KMS-11 (cell line): Measurements from ENCODE around the gene LUZP1.

Source experiments
- H2AFZ ChIP-seq: fragments of 200-600 bp; sonication (generic); 2 replicates; pipeline ENCODE4 v1.6.1; 2016; ENCODE audit warnings: antibody characterized with exemption, mixed run types, low read depth
- H3K27ac ChIP-seq: fragments of 200-600 bp; sonication (generic); 2 replicates; pipeline ENCODE4 v1.6.1; 2016; ENCODE audit warnings: mild to moderate bottlenecking, mixed run types
- H3K27me3 ChIP-seq: fragments of 200-600 bp; sonication (generic); 2 replicates; pipeline ENCODE4 v1.6.1; 2017; ENCODE audit warnings: mild to moderate bottlenecking, low read depth, mixed run types, moderate library complexity; ENCODE audit not compliant: insufficient read depth
- H3K36me3 ChIP-seq: fragments of 200-600 bp; sonication (generic); 2 replicates; pipeline ENCODE4 v1.6.1; 2017; ENCODE audit warnings: mild to moderate bottlenecking, mixed run types; ENCODE audit not compliant: insufficient read depth
- H3K4me1 ChIP-seq: fragments of 200-600 bp; sonication (generic); 2 replicates; pipeline ENCODE4 v1.6.1; 2016; ENCODE audit warnings: mild to moderate bottlenecking, low read depth, mixed run types; ENCODE audit not compliant: poor library complexity, severe bottlenecking
- H3K4me2 ChIP-seq: fragments of 200-600 bp; sonication (generic); 2 replicates; pipeline ENCODE4 v1.7.0; 2016; ENCODE audit warnings: mild to moderate bottlenecking, mixed run types
- H3K4me3 ChIP-seq: fragments of 200-600 bp; sonication (generic); IDR thresholded peaks from 2 replicates; pipeline ENCODE4 v1.6.1; 2017; ENCODE audit warnings: low read depth, low read length, mixed read lengths; ENCODE audit not compliant: insufficient read depth
- H3K79me2 ChIP-seq: fragments of 200-600 bp; sonication (generic); 2 replicates; pipeline ENCODE4 v1.6.1; 2016; ENCODE audit warnings: low read depth, mixed run types; ENCODE audit not compliant: insufficient read depth
- H3K9ac ChIP-seq: fragments of 200-600 bp; sonication (generic); 2 replicates; pipeline ENCODE4 v1.6.1; 2016; ENCODE audit warnings: mild to moderate bottlenecking, mixed run types
- H4K20me1 ChIP-seq: fragments of 200-600 bp; sonication (generic); 2 replicates; pipeline ENCODE4 v1.6.1; 2016; ENCODE audit warnings: mild to moderate bottlenecking, mixed run types; ENCODE audit not compliant: insufficient read depth
- CTCF ChIP-seq: fragments of 200-600 bp; sonication (generic); conservative IDR thresholded peaks from 2 replicates; pipeline ENCODE4 v1.6.1; 2017; ENCODE audit warnings: low read depth, mild to moderate bottlenecking, antibody characterized with exemption, low read length, moderate library complexity, mixed read lengths

Gene LUZP1

GRCh38 chr1:23156940-23157339, 11.7 kb downstream of the LUZP1 start:
- Histone ChIP-seq H3K9ac (no peak overlapping the region), H3K4me2 (no peak overlapping the region), H3K79me2 (peaks cover 7% of the 10 kb centered on the region; the same call in 1 of the 2 replicates), H3K4me1 (peaks cover 6% of the 10 kb centered on the region), H4K20me1 (no peaks in the 10 kb centered on the region), H3K4me3 (no peak overlapping the region), H2AFZ (no peak overlapping the region), H3K27me3 (no peaks in the 10 kb centered on the region), H3K36me3 (no peaks in the 10 kb centered on the region), H3K27ac (no peak overlapping the region)
- no peak for TF ChIP-seq CTCF

- H3K4me3 ChIP-seq = no peak overlapping the region
- H3K27me3 ChIP-seq = no peaks in the 10 kb centered on the region
- H3K36me3 ChIP-seq = no peaks in the 10 kb centered on the region
- peaks cover 15% of the 10 kb centered on the region; the same call in 1 of the 2 replicates for H3K79me2 ChIP-seq
- no peak overlapping the region for H3K9ac ChIP-seq
- no peak overlapping the region for H3K27ac ChIP-seq
- no peak overlapping the region for H3K4me2 ChIP-seq
- H3K4me1 ChIP-seq = peaks cover 6% of the 10 kb centered on the region
- no peaks in the 10 kb centered on the region for H4K20me1 ChIP-seq
- H2AFZ ChIP-seq = no peak overlapping the region
- no peak for TF ChIP-seq CTCF
Measured at GRCh38 chr1:23152966-23153684, 15.5 kb downstream of the LUZP1 start.

- H3K4me2 ChIP-seq = no peak overlapping the region
- H3K36me3 ChIP-seq = no peaks in the 10 kb centered on the region
- H2AFZ ChIP-seq = no peak overlapping the region
- no peak overlapping the region for H3K9ac ChIP-seq
- H3K4me1 ChIP-seq = no peaks in the 10 kb centered on the region
- TF ChIP-seq CTCF = no peak
- no peak overlapping the region for H3K4me3 ChIP-seq
- no peak overlapping the region for H3K27ac ChIP-seq
- peaks cover 14% of the 10 kb centered on the region; the same call in 1 of the 2 replicates for H3K79me2 ChIP-seq
- H4K20me1 ChIP-seq = no peaks in the 10 kb centered on the region
- no peaks in the 10 kb centered on the region for H3K27me3 ChIP-seq
Measured at GRCh38 chr1:23150742-23151141, 17.9 kb downstream of the LUZP1 start.

- Histone ChIP-seq H4K20me1 (no peaks in the 10 kb centered on the region), H3K4me3 (no peak overlapping the region), H3K79me2 (peaks cover 14% of the 10 kb centered on the region; the same call in 1 of the 2 replicates), H3K27ac (no peak overlapping the region), H3K4me1 (no peaks in the 10 kb centered on the region), H3K4me2 (no peak overlapping the region), H3K36me3 (no peaks in the 10 kb centered on the region), H2AFZ (no peak overlapping the region), H3K9ac (no peak overlapping the region), H3K27me3 (no peaks in the 10 kb centered on the region)
- TF ChIP-seq CTCF = no peak
Measured at GRCh38 chr1:23150125-23150524, 18.5 kb downstream of the LUZP1 start.
